Measurements from ENCODE around the gene MIA3. TPM values are rescaled to one million over a fixed set of nuclear protein-coding genes. Genes with fewer than 3 reads are reported as not detected.
A peak's percentile ranks its signal among the peaks of the same experiment; 100 is the strongest.

The MIA3 gene
- total and polyA plus RNA-seq, 9 of the 15 experiments (the other 6 are each of a cell fraction or from before 2014, with no cell fraction given) = 21.6 to 89.4 (median 40.8) TPM

DNA sequence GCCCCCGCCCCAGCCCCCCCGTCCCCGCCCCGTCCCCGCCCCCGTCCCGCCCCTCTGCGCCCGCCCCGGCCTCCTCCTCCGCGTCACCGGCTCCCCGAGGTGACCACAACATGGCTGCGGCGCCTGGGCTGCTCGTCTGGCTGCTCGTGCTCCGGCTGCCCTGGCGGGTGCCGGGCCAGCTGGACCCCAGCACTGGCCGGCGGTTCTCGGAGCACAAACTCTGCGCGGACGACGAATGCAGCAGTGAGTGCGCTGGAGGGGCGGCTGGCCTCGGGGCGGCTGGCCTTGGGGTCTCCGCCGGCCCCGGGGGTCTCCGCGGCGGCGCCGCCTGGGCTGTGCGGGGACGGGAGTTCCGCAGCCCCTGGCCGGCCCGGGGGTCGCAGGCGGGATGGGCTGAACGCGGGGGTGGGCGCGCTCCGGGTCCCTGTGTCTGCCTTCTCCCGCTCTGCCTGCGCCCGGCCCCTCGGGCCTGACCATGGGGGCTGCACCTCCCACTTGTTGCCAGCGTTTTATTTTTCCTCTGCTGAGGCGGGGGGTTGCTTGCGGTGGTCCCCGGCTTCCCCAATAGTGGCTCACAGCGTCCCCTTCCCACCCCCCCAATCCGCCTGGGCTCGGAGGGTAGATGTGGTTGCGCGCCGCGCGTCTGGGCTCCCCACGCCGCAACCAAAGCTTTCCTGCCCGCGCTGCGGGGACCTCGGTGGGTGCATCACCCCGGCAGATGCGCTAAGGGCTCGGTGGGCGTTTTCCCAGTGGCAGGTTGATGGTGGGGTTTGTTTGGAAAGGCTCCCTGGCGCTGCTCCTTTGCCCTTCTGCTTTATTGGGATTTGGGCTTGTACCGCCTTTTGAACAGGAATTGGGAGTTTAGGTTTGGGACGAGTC, at the start of gene MIA3 (continued):
- TF ChIP-seq, protein P1, sequence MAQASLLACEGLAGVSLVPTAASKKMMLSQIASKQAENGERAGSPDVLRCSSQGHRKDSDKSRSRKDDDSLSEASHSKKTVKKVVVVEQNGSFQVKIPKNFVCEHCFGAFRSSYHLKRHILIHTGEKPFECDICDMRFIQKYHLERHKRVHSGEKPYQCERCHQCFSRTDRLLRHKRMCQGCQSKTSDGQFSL (CRISPR knock-in tag; IDR thresholded peaks at IDR 0.05) = peak; percentile 45; the same call in 1 of the 2 replicates
- TF ChIP-seq, protein P1 (tag; IDR thresholded peaks at IDR 0.05) = peak in 1 of 2 experiments; percentile 50; a peak in 1 of 4 replicates
- peak; percentile 88 for TF ChIP-seq RBFOX2 (IDR thresholded peaks at IDR 0.05; ENCODE audit: low read depth, low read length)
- TF ChIP-seq RHOXF2B (CRISPR knock-in tag; conservative IDR thresholded peaks at IDR 0.05) = no peak
- peak; percentile 95 for TF ChIP-seq TBP (optimal IDR thresholded peaks at IDR 0.05; ENCODE audit: low read depth, low read length)
- TF ChIP-seq YBX1 (IDR thresholded peaks at IDR 0.05) = no peak
- TF ChIP-seq, protein P2, sequence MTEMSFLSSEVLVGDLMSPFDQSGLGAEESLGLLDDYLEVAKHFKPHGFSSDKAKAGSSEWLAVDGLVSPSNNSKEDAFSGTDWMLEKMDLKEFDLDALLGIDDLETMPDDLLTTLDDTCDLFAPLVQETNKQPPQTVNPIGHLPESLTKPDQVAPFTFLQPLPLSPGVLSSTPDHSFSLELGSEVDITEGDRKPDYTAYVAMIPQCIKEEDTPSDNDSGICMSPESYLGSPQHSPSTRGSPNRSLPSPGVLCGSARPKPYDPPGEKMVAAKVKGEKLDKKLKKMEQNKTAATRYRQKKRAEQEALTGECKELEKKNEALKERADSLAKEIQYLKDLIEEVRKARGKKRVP (CRISPR knock-in tag; IDR thresholded peaks at IDR 0.05) = peak; percentile 41; the same call in 1 of the 2 replicates
- peak; percentile 60; the same call in 1 of the 2 replicates for TF ChIP-seq PML (IDR thresholded peaks at IDR 0.05; ENCODE audit: low read length)
- TF ChIP-seq MBD2 (IDR thresholded peaks at IDR 0.05; ENCODE audit: borderline replicate concordance, low read depth) = no peak
- TF ChIP-seq ZNF212 (CRISPR knock-in tag; IDR thresholded peaks at IDR 0.05) = peak; percentile 50; the same call in 1 of the 2 replicates
- TF ChIP-seq TAF1 (IDR thresholded peaks at IDR 0.05; ENCODE audit: control insufficient read depth, extremely low read depth, insufficient read depth, low read length, severe bottlenecking) = peak; percentile 99
- TF ChIP-seq CREB1 (IDR thresholded peaks at IDR 0.05) = peak; percentile 55; the same call in 1 of the 2 replicates
- TF ChIP-seq CREB1 (CRISPR knock-in tag; IDR thresholded peaks at IDR 0.05) = peak; percentile 74
- peak; percentile 88 for TF ChIP-seq TAF9B (IDR thresholded peaks at IDR 0.05; ENCODE audit: partially characterized antibody)
- 0 out of 2 replicates have a peak, but pooled peaks have one; percentile 51 for TF ChIP-seq ZNF592 (IDR thresholded peaks at IDR 0.05)
- TF ChIP-seq IFI16 (CRISPR knock-in tag; IDR thresholded peaks at IDR 0.05) = no peak
- TF ChIP-seq, protein P3, sequence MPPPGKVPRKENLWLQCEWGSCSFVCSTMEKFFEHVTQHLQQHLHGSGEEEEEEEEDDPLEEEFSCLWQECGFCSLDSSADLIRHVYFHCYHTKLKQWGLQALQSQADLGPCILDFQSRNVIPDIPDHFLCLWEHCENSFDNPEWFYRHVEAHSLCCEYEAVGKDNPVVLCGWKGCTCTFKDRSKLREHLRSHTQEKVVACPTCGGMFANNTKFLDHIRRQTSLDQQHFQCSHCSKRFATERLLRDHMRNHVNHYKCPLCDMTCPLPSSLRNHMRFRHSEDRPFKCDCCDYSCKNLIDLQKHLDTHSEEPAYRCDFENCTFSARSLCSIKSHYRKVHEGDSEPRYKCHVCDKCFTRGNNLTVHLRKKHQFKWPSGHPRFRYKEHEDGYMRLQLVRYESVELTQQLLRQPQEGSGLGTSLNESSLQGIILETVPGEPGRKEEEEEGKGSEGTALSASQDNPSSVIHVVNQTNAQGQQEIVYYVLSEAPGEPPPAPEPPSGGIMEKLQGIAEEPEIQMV (tag; conservative IDR thresholded peaks at IDR 0.05; ENCODE audit: low read depth) = no peak
- no peak for TF ChIP-seq MAX (CRISPR knock-in tag; IDR thresholded peaks at IDR 0.05)
- TF ChIP-seq FOXA3 (CRISPR knock-in tag; conservative IDR thresholded peaks at IDR 0.05 in 1 of 2, IDR thresholded peaks at IDR 0.05 in 1 of 2) = peak in 1 of 2 experiments; percentile 45; a peak in 1 of 4 replicates
- TF ChIP-seq ZNF354B (CRISPR knock-in tag; IDR thresholded peaks at IDR 0.05) = no peak
